Endothelial cell of umbilical vein (primary cell): ENCODE results near the gene COPE. TPM values are rescaled to one million over a fixed set of nuclear protein-coding genes. Genes with fewer than 3 reads are reported as not detected.

Experiments used
- BruUV-seq: library from RNA; stranded (reverse); fragments of 400-500 nt; replicated peaks from 2 replicates; lab custom pipeline; 2021; lab: Mats Ljungman, UMichigan
- CTCF ChIA-PET: fragments of 300-600, 350-600 bp; sonication (Branson Sonifier 250); formaldehyde crosslinking; loops from one replicate; lab custom pipeline; 2021; ENCODE audit warnings: antibody characterized with exemption, inconsistent platforms; lab: Charles Lee
- POLR2A ChIA-PET: fragments of 300-600, 350-600 bp; sonication (Branson Sonifier 250); formaldehyde crosslinking; loops from one replicate; lab custom pipeline; 2021; ENCODE audit warnings: antibody characterized with exemption, inconsistent platforms; lab: Charles Lee
- DNase-seq: peaks from one replicate; pipeline ENCODE4 v3.0.0-alpha.2; 2011; ENCODE audit warnings: low read depth, low spot score
- FAIRE-seq: peaks from 2 replicates; lab custom pipeline; 2011; peaks lifted over from hg19 to GRCh38; lab: Jason Lieb, UNC
- H2AFZ ChIP-seq: 2 replicates; pipeline ENCODE4 v1.6.0; 2012; ENCODE audit warnings: low read depth, low read length, control low read depth, inconsistent platforms
- H3K27ac ChIP-seq: 2 replicates; pipeline ENCODE4 v1.5.1; 2011; ENCODE audit warnings: low read depth, mild to moderate bottlenecking, control low read depth, low read length, moderate library complexity; ENCODE audit not compliant: insufficient read depth
- H3K27me3 ChIP-seq, 2 experiments: 2 replicates each; pipeline versions ENCODE4 v1.6.0 to v1.6.1; 2011; ENCODE audit warnings: low read length in 2 of 2, mixed read lengths in 1 of 2; ENCODE audit not compliant: control insufficient read depth in 2 of 2, insufficient read depth in 2 of 2
- H3K36me3 ChIP-seq, 2 experiments: 2 replicates in 1 of 2; 3 replicates in 1 of 2; pipeline ENCODE4 v1.5.1; 2011; ENCODE audit warnings: low read length in 2 of 2, mild to moderate bottlenecking in 1 of 2, moderate library complexity in 1 of 2; ENCODE audit not compliant: control insufficient read depth in 2 of 2, insufficient read depth in 2 of 2; ENCODE audit errors: extremely low read depth in 1 of 2
- H3K4me1 ChIP-seq: 3 replicates; pipeline ENCODE4 v1.5.1; 2011; ENCODE audit warnings: mild to moderate bottlenecking, low read length; ENCODE audit not compliant: control insufficient read depth, insufficient read depth; ENCODE audit errors: extremely low read depth
- H3K4me2 ChIP-seq: 2 replicates; pipeline ENCODE4 v1.6.1; 2011; ENCODE audit warnings: low read length, control low read depth, mixed read lengths; ENCODE audit not compliant: insufficient read depth
- H3K4me3 ChIP-seq, 3 experiments: fragments of 200-600 bp in 1 of 3; sonication (generic), shearing (Covaris generic) in 1 of 3; replicated peaks in 1 of 3; 2 replicates each; pipeline ENCODE4 v1.5.1; 2011 to 2016; ENCODE audit warnings: control low read depth in 3 of 3, low read length in 3 of 3, mild to moderate bottlenecking in 2 of 3, inconsistent platforms in 1 of 3, low read depth in 1 of 3, moderate library complexity in 1 of 3; ENCODE audit not compliant: insufficient read depth in 1 of 3
- H3K79me2 ChIP-seq: 2 replicates; pipeline ENCODE4 v1.6.0; 2012; ENCODE audit warnings: low read length, inconsistent platforms; ENCODE audit not compliant: control insufficient read depth, insufficient read depth
- H3K9ac ChIP-seq: replicated peaks from 2 replicates; pipeline ENCODE3; 2011; ENCODE audit warnings: low read length, control low read depth; ENCODE audit not compliant: insufficient read depth; ENCODE audit errors: extremely low read depth
- H3K9me1 ChIP-seq: replicated peaks from 3 replicates; pipeline ENCODE4 v1.6.0; 2011; ENCODE audit warnings: mild to moderate bottlenecking, low read length; ENCODE audit not compliant: control insufficient read depth, insufficient read depth; ENCODE audit errors: extremely low read depth
- H3K9me3 ChIP-seq: replicated peaks from 2 replicates; pipeline ENCODE4 v1.5.1; 2012; ENCODE audit warnings: low read length, inconsistent platforms; ENCODE audit not compliant: control insufficient read depth, insufficient read depth
- H4K20me1 ChIP-seq: replicated peaks from 2 replicates; pipeline ENCODE3; 2011; ENCODE audit warnings: mild to moderate bottlenecking, low read length; ENCODE audit not compliant: control insufficient read depth, insufficient read depth; ENCODE audit errors: extremely low read depth
- CTCF ChIP-seq, 2 donors: IDR thresholded peaks; 1 replicate in 1 of 2; 2 replicates in 1 of 2; pipeline ENCODE4 v1.5.1; 2011; ENCODE audit warnings: low read length in 2 of 2, mild to moderate bottlenecking in 2 of 2, moderate library complexity in 2 of 2, control low read depth in 1 of 2, inconsistent platforms in 1 of 2, low read depth in 1 of 2; ENCODE audit not compliant: insufficient read depth in 1 of 2; ENCODE audit errors: extremely low read depth in 1 of 2
- EZH2 ChIP-seq: IDR thresholded peaks from 2 replicates; pipeline ENCODE4 v1.6.1; 2012; ENCODE audit warnings: borderline replicate concordance, low read depth, mild to moderate bottlenecking, moderate library complexity, low read length, inconsistent platforms; ENCODE audit not compliant: severe bottlenecking
- FOS ChIP-seq: IDR thresholded peaks from 2 replicates; pipeline ENCODE4 v1.6.1; 2011; ENCODE audit warnings: mild to moderate bottlenecking, low read length, moderate library complexity, borderline replicate concordance; ENCODE audit not compliant: insufficient read depth
- GATA2 ChIP-seq: IDR thresholded peaks from 2 replicates; pipeline ENCODE4 v1.7.0; 2011; ENCODE audit warnings: low read depth, mild to moderate bottlenecking, moderate library complexity, mixed read lengths, low read length; ENCODE audit not compliant: insufficient read length, insufficient read depth
- JUN ChIP-seq: IDR thresholded peaks from 2 replicates; pipeline ENCODE4 v1.6.1; 2011; ENCODE audit warnings: borderline replicate concordance, low read depth; ENCODE audit not compliant: insufficient read length, insufficient read depth
- MAX ChIP-seq: IDR thresholded peaks from 2 replicates; pipeline ENCODE4 v1.6.1; 2011; ENCODE audit not compliant: insufficient read depth, insufficient read length
- MYC ChIP-seq: IDR thresholded peaks from one replicate; pipeline ENCODE4 v1.6.1; 2011; ENCODE audit warnings: mild to moderate bottlenecking, low read depth, low read length
- POLR2A ChIP-seq: IDR thresholded peaks from 2 replicates; pipeline ENCODE4 v1.6.1; 2012; ENCODE audit warnings: low read depth, mild to moderate bottlenecking, control low read depth, low read length
- POLR2AphosphoS5 ChIP-seq: IDR thresholded peaks from 2 replicates; pipeline ENCODE4 v1.6.1; 2012; ENCODE audit warnings: low read depth, mild to moderate bottlenecking, control low read depth, low read length, moderate library complexity; ENCODE audit not compliant: insufficient read depth
- dilution Hi-C: fragments of 300-500 bp; cut with MboI; formaldehyde crosslinking; loops from one replicate; pipeline ENCODE4 v1.15.0; 2019; ENCODE audit warnings: low sequenced_read_pairs; ENCODE audit not compliant: extremely low pct_ligation_motif_present
- intact Hi-C: fragments of 100-400 bp; cut with micrococcal nuclease; formaldehyde crosslinking; loops from one replicate; pipeline ENCODE4 v1.10.0; 2022
- polyA plus RNA-seq, 4 experiments: library from polyadenylated mRNA; depleted of rRNA in 3 of 4; stranded (reverse) in 3 of 4; unstranded in 1 of 4; fragments of >200 nt; gene quantifications; 2 replicates each; pipeline versions ENCODE4 v1.2.1 to v1.2.3, GENCODE V29; 2011 to 2012; ENCODE audit warnings: missing spikeins in 1 of 4
- total RNA-seq: library from RNA; stranded (reverse); gene quantifications from 2 replicates; pipeline ENCODE4 v1.2.3, GENCODE V29; 2021

COPE gene
- total and polyA plus RNA-seq, 2 donors (not counting 3 experiments of a cell fraction or from before 2014, with no cell fraction given): 252 to 407 TPM

GRCh38 chr19:18895824-18896341 lies 23.3 kb downstream of the COPE start, which contains the start of gene CERS1:
CERS1 (minus strand) TSS chr19:18896158; CDS start chr19:18896072, 86 bp downstream.
- POLR2A ChIA-PET: no interaction called here

More at GRCh38 chr19:18895824-18896341, 23.3 kb downstream of the COPE start, which contains the start of gene CERS1:
- Histone ChIP-seq H4K20me1 (no peaks in the 10 kb centered on the region), H2AFZ (peak within 1 kb of the TSS; percentile 81), H3K36me3 (peaks cover 0 to 11% of the 10 kb centered on the region in 2 experiments), H3K9me3 (no peaks in the 10 kb centered on the region), H3K79me2 (no peaks in the 10 kb centered on the region), H3K27ac (no peak within 1 kb of the TSS), H3K27me3 (peaks cover 0 to 2% of the 10 kb centered on the region in 2 experiments), H3K9ac (no peak within 1 kb of the TSS), H3K4me2 (peak within 1 kb of the TSS; percentile 69), H3K9me1 (no peaks in the 10 kb centered on the region), H3K4me1 (no peaks in the 10 kb centered on the region), H3K4me3 (peak within 1 kb of the TSS; percentile 35 to 54 (median 41))
- FAIRE-seq (no peak), DNase-seq (no peak)
- no TSS peak for BruUV-seq
- TF ChIP-seq EZH2 (no peak), JUN (no peak), CTCF (IDR thresholded peaks at IDR 0.05; ENCODE audit: extremely low read depth in 1 of 2, insufficient read depth in 1 of 2, low read depth in 1 of 2, low read length in 2 of 2) (no peak), GATA2 (no peak), POLR2AphosphoS5 (no peak), POLR2A (no peak), MAX (no peak), MYC (no peak), FOS (no peak)
- intact Hi-C loops: loop anchor here (1.0 to 5.0 kb wide), 3 partner anchors 23 to 90 kb away; partner anchors contain the start of genes COPE and DDX49
- dilution Hi-C loops: no loop called here
- CTCF ChIA-PET: interaction anchor here (1.1 to 2.8 kb wide), 6 partner anchors 20 to 126 kb away, joined by 3 to 33 read pairs (median 5); partner anchors contain the start of genes COPE and DDX49
